SKM-1 treated with dmso at 0.1 percent for 144 hours (cell line): Measurements from ENCODE around the gene KCNK3.
A peak's percentile ranks its signal among the peaks of the same experiment; 100 is the strongest.

Source experiments
- DNase-seq: peaks from one replicate; lab custom pipeline; 2025; ENCODE audit not compliant: unreplicated experiment; lab: John Stamatoyannopoulos, UW

KCNK3 gene

DNA sequence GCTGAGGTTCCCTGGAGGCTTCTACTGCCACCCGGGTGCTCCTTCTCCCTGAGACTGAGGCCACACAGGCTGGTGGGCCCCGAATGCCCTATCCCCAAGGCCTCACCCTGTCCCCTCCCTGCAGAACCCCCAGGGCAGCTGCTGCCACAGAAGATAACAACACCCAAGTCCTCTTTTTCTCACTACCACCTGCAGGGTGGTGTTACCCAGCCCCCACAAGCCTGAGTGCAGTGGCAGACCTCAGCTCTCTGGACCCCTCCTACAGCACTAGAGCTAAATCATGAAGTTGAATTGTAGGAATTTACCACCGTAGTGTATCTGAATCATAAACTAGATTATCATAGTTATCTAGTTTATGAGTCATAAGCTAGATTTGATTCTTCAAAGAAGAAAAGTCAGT, 86.0 kb downstream of the KCNK3 start:
- DNase-seq, result no peak

DNA sequence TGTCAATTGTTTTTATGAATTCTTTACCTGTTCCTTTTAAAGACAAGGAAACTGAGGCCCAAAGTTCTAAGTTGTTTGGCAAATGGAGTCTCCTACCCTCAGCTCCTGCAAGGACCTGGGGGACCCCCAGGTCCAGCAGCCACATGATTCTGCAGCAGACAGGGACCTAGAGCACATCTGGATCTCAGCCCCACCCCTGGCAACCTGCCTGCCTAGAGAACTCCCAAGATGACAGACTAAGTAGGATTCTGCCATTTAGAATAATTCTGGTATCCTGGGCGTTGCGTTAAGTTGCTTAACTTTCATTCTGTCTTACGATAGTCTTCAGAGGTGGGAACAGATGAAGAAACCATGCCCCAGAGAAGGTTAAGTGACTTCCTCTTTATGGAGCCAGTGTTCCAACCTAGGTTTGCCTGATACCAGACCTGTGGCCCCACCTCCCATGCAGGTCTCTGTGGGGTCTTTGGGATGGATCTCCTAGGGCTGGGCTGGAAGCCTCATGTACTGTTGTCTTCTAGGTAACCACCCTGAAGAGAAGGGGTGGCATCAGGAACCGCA, 87.8 kb downstream of the KCNK3 start:
- peak; percentile 77 for DNase-seq
